ENCODE data around the gene TMEM63C.

GRCh38 chr14:77243853-77244252, 62.3 kb downstream of the TMEM63C start:
- TF ChIP-seq ZFP30 (CRISPR knock-in tag; IDR thresholded peaks at IDR 0.05) = no peak
- TF ChIP-seq ZFP3 (CRISPR knock-in tag; IDR thresholded peaks at IDR 0.05) = no peak
- TF ChIP-seq RARB (CRISPR knock-in tag; IDR thresholded peaks at IDR 0.05) = no peak
- TF ChIP-seq PATZ1 (CRISPR knock-in tag; IDR thresholded peaks at IDR 0.05; ENCODE audit: borderline replicate concordance) = no peak
- TF ChIP-seq OSR1 (CRISPR knock-in tag; IDR thresholded peaks at IDR 0.05) = no peak
- no peak for TF ChIP-seq TCF4 (CRISPR knock-in tag; IDR thresholded peaks at IDR 0.05; ENCODE audit: borderline replicate concordance)
